Fibroblast of peridontal ligament (primary cell): ENCODE results near the gene ATP10B.
A peak's percentile ranks its signal among the peaks of the same experiment; 100 is the strongest.

Experiments
- DNase-seq: peaks from one replicate; pipeline ENCODE4 v3.0.0-alpha.2; 2010; ENCODE audit errors: extremely low read depth

Gene ATP10B

GRCh38 chr5:160555581-160555970 lies 296.4 kb downstream of the ATP10B start:
- DNase-seq: no peak

DNA sequence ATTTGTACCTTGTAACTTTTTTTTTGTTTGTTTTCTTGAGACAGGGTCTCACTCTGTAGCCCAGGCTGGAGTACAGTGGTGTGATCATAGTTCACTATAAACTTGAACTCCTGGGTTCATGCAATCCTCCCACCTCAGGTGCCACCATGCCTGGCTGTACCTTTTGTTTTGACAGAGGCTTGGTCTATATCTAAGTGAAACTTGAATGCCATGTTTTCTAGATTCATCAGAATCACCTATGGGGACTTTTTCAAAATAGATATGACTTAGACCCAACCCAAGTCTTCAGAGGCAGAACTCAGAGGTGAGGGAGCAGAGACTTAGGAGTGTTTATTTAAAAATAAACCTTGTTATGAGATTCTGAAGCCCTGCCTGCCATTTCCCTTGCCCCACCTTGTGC lies 301.9 kb downstream of the ATP10B start:
- DNase-seq: no peak

GRCh38 chr5:160548949-160549645 lies 302.9 kb downstream of the ATP10B start:
- DNase-seq: peak; percentile 4

- DNase-seq: no peak
These were observed 304.1 kb downstream of the ATP10B start for GRCh38 chr5:160547872-160548271.

DNA sequence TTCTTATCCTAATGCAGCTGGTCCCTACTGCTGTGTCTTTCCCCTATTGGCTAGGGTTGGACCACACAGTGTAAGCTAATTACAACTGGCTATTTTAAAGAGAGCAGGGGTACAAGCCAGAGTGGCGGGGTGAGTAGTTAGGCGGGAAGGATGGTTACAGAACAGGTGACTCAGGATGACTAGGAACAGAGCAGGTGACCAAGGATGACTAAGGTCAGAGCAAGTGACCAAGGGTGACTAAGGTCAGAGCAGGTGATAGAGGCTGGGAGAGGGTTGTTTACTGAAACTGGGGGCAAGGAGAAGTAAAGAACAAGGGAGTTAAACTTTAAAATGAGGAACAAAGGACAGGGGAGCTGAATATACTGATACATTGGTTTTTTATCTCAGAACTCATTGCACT lies 304.9 kb downstream of the ATP10B start:
- no peak for DNase-seq

GRCh38 chr5:160545832-160546231 lies 306.2 kb downstream of the ATP10B start:
- no peak for DNase-seq

DNA sequence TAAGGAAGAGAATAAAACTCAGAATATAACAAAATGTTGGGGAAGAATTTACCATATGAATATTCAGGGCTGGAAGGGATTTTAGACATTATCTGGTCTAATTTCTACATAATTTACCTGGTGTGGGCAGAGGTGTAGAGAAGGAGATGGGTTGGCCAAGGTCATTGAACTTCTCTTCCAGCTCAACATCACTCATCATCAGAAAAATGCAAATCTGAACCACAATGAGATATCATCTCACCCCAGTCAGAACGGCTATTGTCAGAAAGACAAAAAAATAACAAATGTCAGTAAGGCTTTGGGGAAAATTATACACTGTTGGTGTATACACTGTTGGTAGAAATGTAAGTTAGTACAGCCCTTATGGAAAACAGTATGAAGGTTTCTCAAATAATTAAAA lies 308.6 kb downstream of the ATP10B start:
- no peak for DNase-seq

GRCh38 chr5:160542840-160543239 lies 309.2 kb downstream of the ATP10B start:
- DNase-seq: no peak

- DNase-seq: no peak
These were observed 309.7 kb downstream of the ATP10B start for GRCh38 chr5:160542281-160542680.

- DNase-seq: no peak
These were observed 312.6 kb downstream of the ATP10B start for GRCh38 chr5:160539431-160539830.

- no peak for DNase-seq
These were observed 314.1 kb downstream of the ATP10B start for GRCh38 chr5:160537940-160538339.

DNA sequence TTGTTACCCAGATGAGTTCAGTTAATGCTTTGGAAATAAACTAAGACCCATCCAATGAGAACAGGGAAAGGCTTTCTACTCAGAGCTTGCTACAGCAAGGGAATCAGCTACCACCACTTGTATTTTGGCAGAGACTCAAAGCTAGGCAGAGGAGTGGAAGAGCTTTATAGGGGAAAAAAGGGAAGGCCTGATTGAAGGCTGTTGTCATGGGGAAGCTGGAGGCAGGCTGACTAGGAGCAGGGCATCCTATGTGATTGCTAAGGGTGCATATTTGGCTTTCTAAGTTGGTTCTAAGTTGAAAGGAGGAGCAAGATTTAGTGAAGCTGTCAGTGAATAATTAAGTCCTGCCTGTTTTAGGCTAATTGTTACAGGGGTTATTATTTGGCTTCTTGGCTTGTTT lies 314.9 kb downstream of the ATP10B start:
- DNase-seq: no peak

GRCh38 chr5:160534914-160535313 lies 317.1 kb downstream of the ATP10B start:
- DNase-seq: no peak

GRCh38 chr5:160534125-160534524 lies 317.9 kb downstream of the ATP10B start:
- no peak for DNase-seq

DNA sequence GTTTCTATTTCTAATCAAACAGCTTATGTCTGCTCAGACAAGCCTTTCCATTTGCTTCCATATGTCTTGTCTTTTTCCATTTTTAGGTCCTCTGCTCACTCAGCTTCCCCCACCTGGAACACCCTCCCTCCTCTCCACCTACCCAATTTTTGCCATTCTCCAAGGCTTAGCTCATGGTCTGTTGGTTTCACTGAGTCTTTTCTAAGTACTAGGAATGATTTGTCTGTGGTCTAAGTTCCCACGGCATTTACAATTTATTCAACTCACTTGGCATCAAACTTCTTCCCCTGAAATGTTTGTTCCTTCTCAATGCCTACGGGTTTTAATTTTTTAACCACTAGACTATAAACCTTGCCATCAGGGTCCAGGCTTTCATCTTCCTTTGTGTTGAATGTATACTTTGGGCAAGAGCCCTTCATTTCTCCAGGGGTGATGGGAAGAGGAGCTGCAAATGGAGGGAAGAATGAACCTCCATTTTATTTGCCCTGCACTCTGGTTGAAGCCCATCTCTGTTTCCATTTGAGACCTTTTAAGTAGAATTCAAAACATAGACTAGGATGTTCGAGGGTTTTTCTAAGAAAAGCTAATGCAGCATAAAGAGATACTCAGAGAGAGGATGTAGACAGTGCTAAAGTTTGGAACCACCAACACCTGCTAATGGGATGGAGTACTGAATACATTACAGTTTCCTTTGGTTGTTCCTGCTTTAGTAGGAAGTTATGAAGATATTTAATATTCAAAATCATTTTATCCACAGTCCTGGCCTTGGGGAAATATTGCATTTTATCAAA lies 326.3 kb downstream of the ATP10B start:
- no peak for DNase-seq

DNA sequence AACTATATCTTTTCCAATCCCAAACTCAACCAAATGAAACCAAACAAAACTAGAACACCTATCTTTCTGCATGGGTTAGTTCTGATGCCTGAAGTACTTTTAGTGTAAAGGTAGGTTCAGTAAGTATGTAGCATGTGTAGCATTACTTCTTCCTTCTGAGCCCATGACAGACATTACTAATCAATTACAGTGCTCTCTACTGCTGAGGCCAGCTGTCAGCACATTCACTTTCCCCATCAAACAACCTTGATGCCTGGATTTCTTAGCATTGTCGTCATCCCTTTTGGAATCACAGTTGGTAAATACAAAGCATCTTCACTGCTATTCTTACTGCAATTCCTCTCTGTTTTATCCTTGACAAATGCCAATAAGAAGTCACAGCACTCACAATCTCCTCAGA lies 327.2 kb downstream of the ATP10B start:
- no peak for DNase-seq

GRCh38 chr5:160523502-160524163 lies 328.4 kb downstream of the ATP10B start:
- no peak for DNase-seq

GRCh38 chr5:160521392-160521663 lies 330.7 kb downstream of the ATP10B start:
- no peak for DNase-seq

DNA sequence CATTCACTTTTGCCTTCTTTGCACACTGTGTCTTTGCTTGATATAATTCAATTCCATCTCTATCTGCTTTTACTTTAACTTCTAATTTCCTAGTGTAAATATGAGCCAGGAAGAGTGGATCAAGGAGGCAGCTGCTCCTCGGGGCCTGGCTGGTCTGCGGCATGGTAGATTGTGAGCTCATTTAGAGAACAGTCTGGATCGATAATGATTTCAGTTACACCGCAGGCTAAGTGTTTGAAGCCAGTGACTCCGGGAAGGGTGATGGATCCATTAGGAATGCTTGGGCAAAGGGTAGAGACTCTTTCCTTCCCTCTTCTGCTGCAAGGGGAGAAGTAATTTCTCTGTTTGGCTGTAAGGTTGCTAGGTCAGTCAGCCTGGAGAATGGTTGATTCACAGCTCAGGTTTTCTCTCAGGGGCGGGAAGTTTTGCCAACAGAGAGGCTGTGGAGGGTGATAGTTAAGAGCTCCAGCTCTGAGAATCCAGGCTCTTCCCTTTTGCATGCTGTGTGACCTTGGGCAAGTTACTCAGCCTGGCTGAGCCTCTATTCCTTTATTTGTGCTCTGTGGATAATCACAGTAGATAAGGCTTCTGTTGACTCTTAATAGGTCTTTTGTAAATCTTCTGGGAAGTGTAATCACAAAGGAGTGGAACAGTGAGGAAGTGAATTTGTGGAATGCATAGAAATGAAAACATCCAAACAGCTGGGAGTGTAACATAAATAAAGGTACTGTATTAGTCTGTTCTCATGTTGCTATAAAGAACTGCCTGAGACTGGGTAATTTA lies 331.2 kb downstream of the ATP10B start:
- no peak for DNase-seq

GRCh38 chr5:160516696-160517530 lies 335.1 kb downstream of the ATP10B start:
- no peak for DNase-seq

- DNase-seq: no peak
These were observed 337.1 kb downstream of the ATP10B start for GRCh38 chr5:160514866-160515265.
